Endothelial cell of umbilical vein (primary cell): Measurements from ENCODE around the gene NCOA5.
A peak's percentile ranks its signal among the peaks of the same experiment; 100 is the strongest.

Experiments
- EZH2 ChIP-seq: IDR thresholded peaks from 2 replicates; pipeline ENCODE4 v1.6.1; 2012; ENCODE audit warnings: borderline replicate concordance, low read depth, mild to moderate bottlenecking, moderate library complexity, low read length, inconsistent platforms; ENCODE audit not compliant: severe bottlenecking
- GATA2 ChIP-seq: IDR thresholded peaks from 2 replicates; pipeline ENCODE4 v1.7.0; 2011; ENCODE audit warnings: low read depth, mild to moderate bottlenecking, moderate library complexity, mixed read lengths, low read length; ENCODE audit not compliant: insufficient read length, insufficient read depth
- JUN ChIP-seq: IDR thresholded peaks from 2 replicates; pipeline ENCODE4 v1.6.1; 2011; ENCODE audit warnings: borderline replicate concordance, low read depth; ENCODE audit not compliant: insufficient read length, insufficient read depth
- MYC ChIP-seq: IDR thresholded peaks from one replicate; pipeline ENCODE4 v1.6.1; 2011; ENCODE audit warnings: mild to moderate bottlenecking, low read depth, low read length
- POLR2A ChIP-seq: IDR thresholded peaks from 2 replicates; pipeline ENCODE4 v1.6.1; 2012; ENCODE audit warnings: low read depth, mild to moderate bottlenecking, control low read depth, low read length
- POLR2AphosphoS5 ChIP-seq: IDR thresholded peaks from 2 replicates; pipeline ENCODE4 v1.6.1; 2012; ENCODE audit warnings: low read depth, mild to moderate bottlenecking, control low read depth, low read length, moderate library complexity; ENCODE audit not compliant: insufficient read depth
- TF ChIP-seq, protein P1 (sequence below), 2 donors: IDR thresholded peaks; 1 replicate in 1 of 2; 2 replicates in 1 of 2; pipeline ENCODE4 v1.5.1; 2011; ENCODE audit warnings: low read length in 2 of 2, mild to moderate bottlenecking in 2 of 2, moderate library complexity in 2 of 2, control low read depth in 1 of 2, inconsistent platforms in 1 of 2, low read depth in 1 of 2; ENCODE audit not compliant: insufficient read depth in 1 of 2; ENCODE audit errors: extremely low read depth in 1 of 2
- TF ChIP-seq, protein P2 (sequence below): IDR thresholded peaks from 2 replicates; pipeline ENCODE4 v1.6.1; 2011; ENCODE audit not compliant: insufficient read depth, insufficient read length

- no peak for TF ChIP-seq MYC
- TF ChIP-seq, protein P1, sequence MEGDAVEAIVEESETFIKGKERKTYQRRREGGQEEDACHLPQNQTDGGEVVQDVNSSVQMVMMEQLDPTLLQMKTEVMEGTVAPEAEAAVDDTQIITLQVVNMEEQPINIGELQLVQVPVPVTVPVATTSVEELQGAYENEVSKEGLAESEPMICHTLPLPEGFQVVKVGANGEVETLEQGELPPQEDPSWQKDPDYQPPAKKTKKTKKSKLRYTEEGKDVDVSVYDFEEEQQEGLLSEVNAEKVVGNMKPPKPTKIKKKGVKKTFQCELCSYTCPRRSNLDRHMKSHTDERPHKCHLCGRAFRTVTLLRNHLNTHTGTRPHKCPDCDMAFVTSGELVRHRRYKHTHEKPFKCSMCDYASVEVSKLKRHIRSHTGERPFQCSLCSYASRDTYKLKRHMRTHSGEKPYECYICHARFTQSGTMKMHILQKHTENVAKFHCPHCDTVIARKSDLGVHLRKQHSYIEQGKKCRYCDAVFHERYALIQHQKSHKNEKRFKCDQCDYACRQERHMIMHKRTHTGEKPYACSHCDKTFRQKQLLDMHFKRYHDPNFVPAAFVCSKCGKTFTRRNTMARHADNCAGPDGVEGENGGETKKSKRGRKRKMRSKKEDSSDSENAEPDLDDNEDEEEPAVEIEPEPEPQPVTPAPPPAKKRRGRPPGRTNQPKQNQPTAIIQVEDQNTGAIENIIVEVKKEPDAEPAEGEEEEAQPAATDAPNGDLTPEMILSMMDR (IDR thresholded peaks at IDR 0.05; ENCODE audit: extremely low read depth in 1 of 2, insufficient read depth in 1 of 2, low read depth in 1 of 2, low read length in 2 of 2): peak; percentile 61 to 82
- no peak for TF ChIP-seq JUN
- TF ChIP-seq EZH2: no peak
- TF ChIP-seq POLR2A: no peak
- TF ChIP-seq GATA2: no peak
- no peak for TF ChIP-seq POLR2AphosphoS5
- TF ChIP-seq, protein P2, sequence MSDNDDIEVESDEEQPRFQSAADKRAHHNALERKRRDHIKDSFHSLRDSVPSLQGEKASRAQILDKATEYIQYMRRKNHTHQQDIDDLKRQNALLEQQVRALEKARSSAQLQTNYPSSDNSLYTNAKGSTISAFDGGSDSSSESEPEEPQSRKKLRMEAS: no peak
Observed at GRCh38 chr20:46128310-46129151, 38.8 kb upstream of the NCOA5 start.
